ENCODE data around the gene TNFRSF4.

TNFRSF4 gene

DNA sequence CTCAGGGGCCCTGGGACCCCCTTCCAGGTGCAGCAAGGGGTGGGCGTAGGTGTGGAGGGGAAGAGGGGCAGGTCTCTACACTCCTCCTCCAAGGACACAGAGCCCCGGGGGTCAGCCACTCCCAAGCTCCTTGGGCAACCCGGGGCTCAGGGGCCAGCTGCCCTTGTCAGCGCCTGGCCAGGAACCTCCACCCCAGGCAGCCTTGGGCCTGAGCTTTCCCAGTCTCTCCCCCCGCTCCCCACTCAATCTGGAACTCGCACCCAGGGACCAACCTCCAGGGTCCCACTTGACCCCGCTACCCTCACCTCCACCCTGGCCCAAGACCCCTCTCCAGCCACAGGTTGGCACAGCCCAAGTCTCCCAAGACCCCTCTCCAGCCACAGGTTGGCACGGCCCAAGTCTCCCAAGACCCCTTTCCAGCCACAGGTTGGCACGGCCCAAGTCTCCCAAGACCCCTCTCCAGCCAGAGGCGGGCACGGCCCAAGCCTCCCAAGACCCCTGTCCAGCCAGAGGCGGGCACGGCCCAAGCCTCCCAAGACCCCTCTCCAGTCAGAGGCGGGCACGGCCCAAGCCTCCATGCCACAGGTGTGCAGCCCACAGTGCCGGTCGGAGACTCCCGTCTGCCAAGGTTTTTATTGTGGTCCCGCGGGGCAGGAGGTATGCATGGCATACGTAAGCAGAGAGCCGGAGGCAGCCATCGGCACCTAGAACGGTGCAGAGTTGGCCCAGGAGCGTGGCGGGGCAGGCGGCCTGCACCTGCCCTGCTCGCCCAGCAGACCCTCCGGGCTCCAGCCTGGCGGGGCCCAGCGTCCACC, 3.0 kb downstream of the TNFRSF4 start:
- no peak overlapping the region for H3K27ac ChIP-seq
- DNase-seq (ENCODE audit: low spot score): no peak
- H3K4me3 ChIP-seq: no peak overlapping the region
- TF ChIP-seq, protein P1, sequence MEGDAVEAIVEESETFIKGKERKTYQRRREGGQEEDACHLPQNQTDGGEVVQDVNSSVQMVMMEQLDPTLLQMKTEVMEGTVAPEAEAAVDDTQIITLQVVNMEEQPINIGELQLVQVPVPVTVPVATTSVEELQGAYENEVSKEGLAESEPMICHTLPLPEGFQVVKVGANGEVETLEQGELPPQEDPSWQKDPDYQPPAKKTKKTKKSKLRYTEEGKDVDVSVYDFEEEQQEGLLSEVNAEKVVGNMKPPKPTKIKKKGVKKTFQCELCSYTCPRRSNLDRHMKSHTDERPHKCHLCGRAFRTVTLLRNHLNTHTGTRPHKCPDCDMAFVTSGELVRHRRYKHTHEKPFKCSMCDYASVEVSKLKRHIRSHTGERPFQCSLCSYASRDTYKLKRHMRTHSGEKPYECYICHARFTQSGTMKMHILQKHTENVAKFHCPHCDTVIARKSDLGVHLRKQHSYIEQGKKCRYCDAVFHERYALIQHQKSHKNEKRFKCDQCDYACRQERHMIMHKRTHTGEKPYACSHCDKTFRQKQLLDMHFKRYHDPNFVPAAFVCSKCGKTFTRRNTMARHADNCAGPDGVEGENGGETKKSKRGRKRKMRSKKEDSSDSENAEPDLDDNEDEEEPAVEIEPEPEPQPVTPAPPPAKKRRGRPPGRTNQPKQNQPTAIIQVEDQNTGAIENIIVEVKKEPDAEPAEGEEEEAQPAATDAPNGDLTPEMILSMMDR (IDR thresholded peaks at IDR 0.05): no peak

DNA sequence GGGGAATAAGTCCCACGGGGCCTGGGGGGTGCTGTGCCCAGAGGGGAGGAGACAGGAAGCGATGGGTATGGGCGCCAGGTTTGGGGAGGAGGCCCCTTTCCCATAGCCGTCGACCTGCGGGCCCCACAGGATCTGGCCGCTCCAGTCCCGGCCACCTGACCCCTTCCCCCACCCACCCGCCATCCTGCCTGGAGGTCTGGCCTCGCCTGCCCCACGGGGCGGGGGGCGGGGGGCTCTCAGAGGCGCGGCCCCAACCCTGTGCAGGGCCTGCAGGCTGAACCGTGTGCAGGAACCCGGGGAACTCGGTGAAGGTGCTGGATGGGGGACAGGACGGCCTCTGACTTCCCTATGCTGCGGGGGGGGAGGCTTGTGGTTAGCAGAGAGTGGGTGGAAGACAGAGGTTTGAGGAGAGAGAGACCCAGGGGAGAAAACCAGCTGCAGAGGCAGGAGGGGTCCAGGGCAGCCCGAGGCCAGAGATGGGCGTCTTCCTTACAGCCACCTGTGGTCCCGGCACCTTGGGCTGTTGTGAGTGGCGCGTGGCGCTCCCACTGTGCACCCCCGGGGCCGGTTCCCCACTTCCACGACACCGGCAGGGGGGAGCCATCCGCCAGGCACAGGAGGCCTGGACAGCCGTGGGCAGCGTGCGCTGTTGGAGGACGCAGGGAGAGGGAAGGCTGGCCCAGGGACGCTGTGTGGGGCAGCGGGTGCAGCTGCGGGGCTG, 5.1 kb downstream of the TNFRSF4 start:
- DNase-seq (ENCODE audit: low spot score): no peak
- TF ChIP-seq, protein P1 (IDR thresholded peaks at IDR 0.05): no peak
- no peak overlapping the region for H3K27ac ChIP-seq
- H3K4me3 ChIP-seq: no peak overlapping the region

DNA sequence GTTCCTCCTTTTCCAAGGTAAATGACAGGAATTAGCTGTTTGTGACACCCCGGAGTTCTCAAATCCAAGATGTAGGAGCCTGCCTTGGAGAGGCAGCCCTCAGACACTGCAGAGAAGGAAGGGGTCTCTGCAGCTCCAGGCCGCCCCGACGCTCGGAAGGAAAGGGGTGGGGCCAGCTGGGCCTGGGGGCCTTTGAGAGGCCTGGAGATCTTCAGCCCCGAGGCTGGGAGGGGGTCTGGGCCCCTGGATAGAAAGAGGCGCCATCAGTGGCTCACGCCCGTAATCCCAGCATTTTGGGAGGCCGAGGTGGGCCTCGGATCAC, 6.4 kb downstream of the TNFRSF4 start:
- Histone ChIP-seq H3K4me3 (no peak overlapping the region), H3K27ac (no peak overlapping the region)
- DNase-seq (ENCODE audit: low spot score): no peak
- TF ChIP-seq, protein P1 (IDR thresholded peaks at IDR 0.05): no peak

DNA sequence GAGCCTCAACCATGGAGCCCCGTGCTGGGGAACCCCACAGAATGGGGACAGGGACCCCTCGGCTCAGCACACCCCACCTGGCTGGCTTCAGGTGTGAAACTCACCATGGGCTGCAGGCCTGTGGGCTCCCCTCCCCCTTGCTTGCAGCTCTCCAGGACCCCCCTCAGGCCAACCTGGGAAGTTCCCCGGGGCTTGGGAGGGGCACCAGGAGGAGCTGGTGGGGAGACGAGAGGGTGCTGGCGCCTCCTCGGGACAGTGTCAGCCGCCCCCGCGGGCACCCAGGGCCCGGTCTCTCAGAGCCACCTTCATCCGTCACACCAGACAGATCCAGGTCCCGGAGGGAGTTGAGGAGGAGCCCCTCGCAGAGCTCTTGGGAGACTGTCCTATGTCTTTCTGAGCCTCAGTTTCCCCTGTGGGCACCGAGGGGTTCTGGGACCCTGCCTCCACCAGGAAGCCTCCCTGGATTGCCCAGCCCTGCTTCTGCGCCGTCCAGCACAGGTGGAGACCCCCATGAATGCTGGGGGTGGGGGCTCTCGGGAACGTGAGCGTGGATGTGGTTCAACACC, 6.9 kb downstream of the TNFRSF4 start:
- no peak for DNase-seq (ENCODE audit: low spot score)
- Histone ChIP-seq H3K4me3 (no peak overlapping the region), H3K27ac (no peak overlapping the region)
- TF ChIP-seq, protein P1 (IDR thresholded peaks at IDR 0.05): no peak

DNA sequence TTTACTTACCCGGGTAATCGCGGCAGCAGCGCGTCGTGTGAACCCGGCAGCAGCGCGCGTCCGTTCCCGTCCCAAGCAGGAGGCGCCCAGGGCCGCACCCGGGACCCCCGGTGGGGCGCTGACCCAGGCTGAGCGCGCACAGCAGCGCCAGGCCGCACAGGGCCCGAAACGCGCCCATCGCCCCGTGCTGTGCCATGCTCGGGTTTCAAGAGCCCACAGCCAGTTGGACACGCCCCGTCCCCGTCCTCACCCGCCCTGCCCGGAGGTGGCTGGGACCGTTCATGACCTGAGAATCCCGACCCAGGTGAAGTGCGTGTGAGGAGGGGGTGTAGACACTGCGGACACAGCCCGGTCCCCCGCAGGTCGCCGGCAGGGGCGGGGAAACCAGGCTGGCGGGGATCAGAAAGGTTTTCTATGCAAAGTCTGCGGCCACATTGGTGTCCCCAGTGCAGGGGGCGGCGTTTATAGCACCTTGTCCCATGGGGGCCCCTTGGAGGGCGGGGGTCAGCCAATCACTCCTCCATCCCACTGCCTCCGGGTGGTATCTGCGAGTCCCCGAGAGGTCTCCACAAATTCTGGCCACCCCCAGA, 7.5 kb downstream of the TNFRSF4 start, which contains the start of gene TNFRSF18:
Gene TNFRSF18, minus strand, starts transcription at position 217 of the 590 bp plus-strand sequence. Its CDS starts 21 bp downstream, at position 196.
- no peak for DNase-seq (ENCODE audit: low spot score)
- TF ChIP-seq, protein P1 (IDR thresholded peaks at IDR 0.05): no peak
- H3K27ac ChIP-seq: no peak within 1 kb of the TSS
- peak within 1 kb of the TSS; percentile 63 for H3K4me3 ChIP-seq

DNA sequence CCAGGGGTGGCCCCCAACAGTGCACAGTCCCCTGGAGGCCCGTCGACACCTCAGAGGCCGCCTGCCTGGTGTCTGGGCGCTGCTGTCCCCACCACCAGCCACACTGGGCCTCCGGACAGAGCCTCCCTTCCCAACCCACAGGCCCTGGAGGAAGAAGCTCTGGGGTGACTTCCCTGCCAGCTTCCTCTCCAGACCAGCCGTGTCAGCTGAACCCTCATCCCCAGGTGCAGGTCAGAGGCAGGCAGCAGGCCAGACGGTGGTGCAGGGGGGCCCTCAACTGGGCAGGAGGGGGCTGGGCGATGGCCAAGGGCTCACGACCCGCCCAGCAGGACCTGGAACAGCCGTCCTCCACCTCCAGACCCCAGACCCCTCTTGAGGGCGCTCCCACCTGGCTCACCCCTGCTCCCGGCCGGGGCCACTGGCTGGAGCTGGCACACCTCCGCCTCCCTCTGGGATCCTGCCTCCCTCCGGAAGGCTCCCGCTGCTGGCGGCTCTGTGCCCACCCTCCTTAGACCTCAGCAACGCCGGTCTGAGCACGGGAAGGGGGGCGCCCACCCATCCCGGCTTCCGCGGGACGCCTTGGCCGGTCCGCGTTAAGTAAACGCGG, 8.1 kb downstream of the TNFRSF4 start:
- TF ChIP-seq, protein P1 (IDR thresholded peaks at IDR 0.05): no peak
- DNase-seq (ENCODE audit: low spot score): no peak
- peak overlapping the region; percentile 63 for H3K4me3 ChIP-seq
- no peak overlapping the region for H3K27ac ChIP-seq
